SKM-1 treated with dmso at 0.1 percent for 144 hours (cell line): ENCODE data around the gene CASP1.
A peak's percentile ranks its signal among the peaks of the same experiment; 100 is the strongest.
"Not testable (repeated sequence)": the region's sequence is repeated elsewhere in the genome, so short reads cannot be mapped to it uniquely, and the experiment has no call there.

ENCODE experiments used
- DNase-seq: peaks from one replicate; lab custom pipeline; 2025; ENCODE audit not compliant: unreplicated experiment; lab: John Stamatoyannopoulos, UW

CASP1 gene

GRCh38 chr11:105046898-105047579 lies 12.1 kb upstream of the CASP1 start:
- no peak for DNase-seq

GRCh38 chr11:105045676-105046296 lies 10.8 kb upstream of the CASP1 start:
- no peak for DNase-seq

DNA sequence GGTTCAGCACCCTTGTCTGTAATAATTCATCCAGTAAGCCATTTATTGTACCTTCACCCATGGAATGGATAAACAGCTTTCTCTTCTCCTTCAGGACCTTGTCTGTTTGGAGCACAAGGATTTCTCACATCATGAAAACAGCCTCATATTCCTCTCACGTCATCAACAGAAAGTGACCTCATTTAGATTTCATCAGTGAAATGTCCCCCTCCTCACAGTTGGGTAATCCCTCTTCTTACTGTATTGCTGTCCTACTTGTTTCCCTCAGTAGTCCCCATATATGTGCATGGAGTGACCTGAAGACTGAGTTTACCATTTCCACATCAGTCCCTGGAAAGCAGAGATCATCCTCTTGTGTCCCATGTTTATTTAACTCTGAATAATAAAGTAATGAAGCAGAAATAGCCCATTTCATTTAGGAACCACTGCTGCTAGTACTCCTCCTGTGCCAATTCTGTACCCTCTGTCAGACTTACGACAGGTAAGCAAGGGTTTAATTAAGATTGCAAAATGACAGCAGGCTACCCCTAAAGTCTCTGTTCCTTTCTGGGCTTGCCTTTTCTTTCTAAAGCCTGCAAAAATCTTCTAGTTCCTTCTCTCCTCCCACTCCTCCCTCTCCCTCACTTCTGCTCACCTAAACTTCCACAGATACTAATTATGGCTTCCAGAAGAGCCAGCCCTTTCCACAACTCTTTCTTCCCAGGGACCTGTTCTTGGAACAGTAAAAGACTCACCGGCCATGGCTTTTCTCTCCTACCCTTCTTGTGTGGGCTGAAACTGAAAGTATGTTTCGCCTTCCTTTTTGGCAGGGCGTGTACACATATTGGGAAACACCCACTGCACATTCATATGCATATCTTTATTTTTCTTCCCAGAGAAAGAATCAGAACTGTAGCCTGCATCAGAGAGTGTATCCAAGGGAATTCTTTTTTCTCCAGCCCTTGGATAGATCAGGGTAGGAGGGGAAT lies 9.9 kb upstream of the CASP1 start, which contains the start of gene CARD16:
TSS of gene CARD16 (minus strand) at position 779 of the 968 bp plus-strand sequence. CDS start at position 741, 38 bp downstream.
- not testable (repeated sequence) for DNase-seq

DNA sequence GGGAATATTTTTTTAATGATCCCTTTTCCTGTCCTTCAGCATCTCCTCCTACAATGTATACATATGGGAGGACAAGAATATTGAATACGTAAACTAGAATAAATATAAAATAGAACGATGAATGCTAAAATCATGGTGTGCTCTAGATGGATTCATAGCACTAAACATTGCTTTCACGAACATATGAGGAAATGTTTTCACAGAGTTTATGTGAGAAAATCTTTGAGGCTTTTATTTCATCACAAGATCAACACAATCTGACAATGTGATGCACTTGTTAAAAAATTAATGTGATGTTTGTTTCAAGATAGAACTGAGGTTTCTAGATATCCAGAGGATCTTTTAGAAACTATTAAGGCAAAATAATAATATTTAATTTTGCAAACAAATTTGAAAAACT lies 7.2 kb upstream of the CASP1 start:
- no peak for DNase-seq

DNA sequence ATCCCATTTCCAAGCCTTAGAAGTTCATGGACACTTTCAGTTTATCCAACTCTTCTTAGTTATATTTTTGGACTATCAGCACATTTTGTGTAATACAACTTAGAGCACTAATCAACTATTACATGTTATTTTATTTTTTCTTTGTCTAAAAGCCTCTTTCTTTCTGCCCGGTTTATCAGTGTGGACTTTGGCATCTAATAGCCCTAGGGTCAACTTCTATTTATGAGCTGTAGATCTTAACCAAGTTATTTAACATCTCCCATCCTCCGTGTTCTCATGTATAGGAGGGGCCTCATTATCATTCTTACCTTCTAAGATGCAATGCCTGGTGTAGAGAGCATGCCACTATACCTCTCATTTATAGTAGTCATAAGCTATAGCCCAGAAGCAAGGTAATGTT lies 5.8 kb upstream of the CASP1 start:
- no peak for DNase-seq

DNA sequence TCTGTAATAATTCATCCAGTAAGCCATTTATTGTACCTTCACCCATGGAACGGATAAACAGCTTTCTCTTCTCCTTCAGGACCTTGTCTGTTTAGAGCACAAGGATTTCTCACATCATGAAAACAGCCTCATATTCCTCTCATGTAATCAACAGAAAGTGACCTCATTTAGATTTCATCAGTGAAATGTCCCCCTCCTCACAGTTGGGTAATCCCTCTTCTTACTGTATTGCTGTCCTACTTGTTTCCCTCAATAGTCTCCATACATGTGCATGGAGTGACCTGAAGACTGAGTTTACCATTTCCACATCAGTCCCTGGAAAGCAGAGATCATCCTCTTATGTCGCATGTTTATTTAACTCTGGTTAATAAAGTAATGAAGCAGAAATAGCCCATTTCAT lies 556 bp downstream of the CASP1 start:
- not testable (repeated sequence) for DNase-seq

DNA sequence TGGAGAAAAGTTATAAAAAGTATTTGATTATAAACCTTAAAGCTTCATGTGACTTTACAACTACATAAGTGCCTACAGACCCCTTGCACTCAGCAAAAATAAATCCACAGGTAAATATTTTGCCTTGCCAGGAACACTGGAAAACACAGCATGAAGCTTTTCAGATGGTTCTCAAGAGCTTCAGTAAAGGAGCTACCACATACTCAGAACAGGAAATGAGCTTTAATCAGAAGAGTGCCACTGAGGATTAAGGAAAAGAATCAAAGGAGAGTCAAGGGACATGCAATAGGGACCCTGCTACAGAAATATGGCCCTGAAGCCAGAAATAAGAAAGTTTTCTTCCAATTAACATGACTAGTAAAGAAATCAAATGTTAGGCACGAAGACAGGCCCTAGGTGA lies 1.2 kb downstream of the CASP1 start:
- no peak for DNase-seq

- DNase-seq: no peak
These were observed 1.6 kb downstream of the CASP1 start for GRCh38 chr11:105033343-105033742.

DNA sequence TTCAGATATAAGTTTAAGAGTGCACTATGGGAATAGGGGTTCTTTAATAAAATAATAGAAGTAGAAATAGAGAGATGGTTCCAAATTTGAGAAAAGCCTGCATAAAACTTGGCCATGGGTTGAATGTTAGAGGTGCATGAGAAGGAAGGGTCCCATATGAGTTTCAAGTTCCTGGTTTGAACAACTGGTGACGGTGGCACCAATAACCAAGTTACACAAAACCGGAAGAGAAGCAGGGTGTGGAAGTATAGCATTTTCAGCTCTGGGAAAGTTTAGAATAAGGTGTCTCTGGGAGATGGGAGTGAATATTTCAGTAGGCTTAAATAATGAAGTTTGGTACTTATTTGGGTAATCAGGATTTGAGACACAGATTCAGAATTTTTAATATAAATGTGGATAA lies 2.4 kb downstream of the CASP1 start:
- DNase-seq: no peak

GRCh38 chr11:105027678-105028077 lies 7.3 kb downstream of the CASP1 start:
- peak; percentile 16 for DNase-seq

GRCh38 chr11:105024394-105024793 lies 10.6 kb downstream of the CASP1 start:
- no peak for DNase-seq

- peak; percentile 53 for DNase-seq
These were observed 11.9 kb downstream of the CASP1 start, which contains the start of gene CASP5 for GRCh38 chr11:105023003-105023402. Gene CASP5, minus strand, starts transcription at chr11:105023168. Its CDS starts 32 bp downstream, at chr11:105023136.

GRCh38 chr11:105022527-105022926 lies 12.4 kb downstream of the CASP1 start:
- DNase-seq: no peak

DNA sequence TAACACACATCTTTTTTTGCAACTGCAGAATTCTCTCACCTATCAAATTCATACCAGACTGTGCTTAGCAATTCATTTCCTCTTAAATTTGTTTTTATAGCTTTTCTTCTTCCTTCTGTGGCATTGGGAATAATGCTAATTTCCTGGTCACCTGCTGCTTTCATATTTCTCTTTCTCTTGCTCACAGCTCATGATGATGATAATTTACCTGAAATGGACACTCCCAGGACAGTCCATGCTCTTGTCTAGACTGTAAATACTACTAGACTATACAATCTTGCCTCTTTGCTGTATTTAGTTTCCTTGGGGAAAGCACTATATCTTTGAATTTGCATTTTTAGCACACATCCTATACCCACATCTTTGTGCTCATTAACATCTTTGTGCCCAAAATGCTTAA lies 27.5 kb downstream of the CASP1 start:
- DNase-seq: no peak

DNA sequence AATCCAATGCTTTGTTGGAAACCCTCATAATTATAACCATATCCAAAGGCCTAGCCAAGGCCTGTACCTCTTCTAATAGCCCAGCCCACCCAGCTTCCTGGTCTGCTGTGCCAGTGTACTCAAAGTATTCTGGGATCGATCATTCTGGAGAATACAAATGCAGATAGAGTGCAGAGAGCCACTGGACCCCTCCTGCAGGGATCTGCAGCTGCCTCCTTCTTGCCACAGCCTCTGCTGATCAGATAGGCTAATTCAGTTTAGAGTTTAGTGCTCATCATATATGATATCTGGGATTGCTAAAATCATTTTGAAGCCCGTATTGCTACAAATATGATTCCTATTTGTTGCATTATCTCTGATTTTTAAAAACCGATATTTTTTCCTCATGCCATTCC lies 29.5 kb downstream of the CASP1 start:
- DNase-seq: no peak

DNA sequence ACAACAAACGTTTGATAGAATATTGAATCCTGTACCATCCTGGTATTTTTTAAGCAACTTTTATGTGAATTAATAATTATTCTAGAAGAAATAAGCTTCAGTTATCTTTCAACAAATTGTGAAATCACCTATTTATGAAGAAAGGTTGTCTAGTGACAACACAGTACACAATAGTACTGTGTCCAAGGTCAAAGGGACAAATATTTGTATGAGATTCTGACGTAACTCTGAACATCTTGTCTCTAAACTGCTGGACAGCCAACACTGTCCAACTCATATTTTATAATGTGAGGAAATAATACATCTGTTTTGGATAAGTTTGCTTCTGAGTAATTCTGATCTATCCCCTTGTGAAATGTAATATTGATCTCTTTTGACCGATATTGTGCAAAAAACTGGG lies 30.9 kb downstream of the CASP1 start:
- no peak for DNase-seq

GRCh38 chr11:105003151-105003550 lies 31.8 kb downstream of the CASP1 start:
- DNase-seq: no peak

GRCh38 chr11:105000797-105001196 lies 34.1 kb downstream of the CASP1 start:
- peak; percentile 20 for DNase-seq

GRCh38 chr11:105000167-105000566 lies 34.8 kb downstream of the CASP1 start:
- DNase-seq: no peak

DNA sequence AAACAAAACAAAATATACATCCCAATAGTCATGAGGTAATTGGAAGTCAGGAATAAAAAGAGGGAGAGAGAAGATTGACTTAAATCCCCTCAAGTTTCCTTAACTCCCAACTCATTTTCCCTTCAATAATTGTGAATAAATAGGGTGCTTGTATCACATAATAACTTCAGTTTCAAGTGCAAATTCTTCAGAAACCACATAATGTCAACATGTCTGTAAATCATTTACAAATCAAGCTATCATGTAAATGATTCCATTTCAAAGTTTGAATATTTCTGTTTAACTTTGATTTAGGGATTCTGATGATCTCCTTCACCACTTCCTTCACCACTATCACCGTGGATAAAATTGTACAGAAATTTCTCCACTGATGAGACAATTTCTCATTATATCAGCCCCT lies 35.2 kb downstream of the CASP1 start:
- DNase-seq: no peak

- DNase-seq: no peak
These were observed 37.7 kb downstream of the CASP1 start for GRCh38 chr11:104997288-104997687.

DNA sequence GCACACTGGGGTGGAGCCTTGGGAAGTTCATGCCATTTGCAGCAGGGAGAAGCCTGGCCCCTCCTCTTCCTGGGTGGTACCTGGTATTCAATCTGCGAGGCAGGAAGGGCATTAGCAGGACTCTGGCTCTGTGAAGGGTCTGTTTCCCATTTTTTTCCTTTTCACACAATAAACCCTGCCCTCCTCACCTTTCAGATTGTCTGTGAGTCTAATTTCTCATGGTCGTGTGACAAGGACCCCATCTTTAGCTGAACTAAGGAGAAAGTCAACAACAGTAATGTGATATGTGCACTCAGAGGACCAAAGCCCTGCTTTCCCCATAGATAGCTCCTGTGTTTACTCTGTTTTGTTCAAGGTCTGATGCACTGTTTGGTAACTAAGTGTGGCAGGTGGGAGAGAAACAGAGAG lies 39.9 kb downstream of the CASP1 start:
- no peak for DNase-seq
